ENCODE data around the gene KLK13.

DNA sequence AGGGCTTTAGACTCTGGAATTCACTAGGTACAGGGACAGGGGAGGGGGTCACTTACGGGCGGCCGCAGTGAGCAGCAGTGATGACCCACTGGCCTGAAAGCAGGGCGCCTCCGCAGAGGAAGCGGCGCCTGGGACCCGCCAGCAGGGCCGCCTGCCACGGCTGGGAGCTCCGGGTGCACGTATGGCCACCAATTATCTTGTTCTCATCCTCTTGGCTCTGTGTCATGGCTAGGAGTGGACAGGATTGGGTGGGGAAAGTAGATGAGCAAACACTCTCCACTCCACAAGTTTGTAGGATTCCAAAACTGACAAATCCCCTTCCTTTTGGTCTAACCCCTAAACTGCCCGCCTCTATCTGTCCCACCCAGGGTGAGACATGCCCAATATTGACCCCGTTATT lies 16.6 kb upstream of the KLK13 start:
- TF ChIP-seq, protein P1, sequence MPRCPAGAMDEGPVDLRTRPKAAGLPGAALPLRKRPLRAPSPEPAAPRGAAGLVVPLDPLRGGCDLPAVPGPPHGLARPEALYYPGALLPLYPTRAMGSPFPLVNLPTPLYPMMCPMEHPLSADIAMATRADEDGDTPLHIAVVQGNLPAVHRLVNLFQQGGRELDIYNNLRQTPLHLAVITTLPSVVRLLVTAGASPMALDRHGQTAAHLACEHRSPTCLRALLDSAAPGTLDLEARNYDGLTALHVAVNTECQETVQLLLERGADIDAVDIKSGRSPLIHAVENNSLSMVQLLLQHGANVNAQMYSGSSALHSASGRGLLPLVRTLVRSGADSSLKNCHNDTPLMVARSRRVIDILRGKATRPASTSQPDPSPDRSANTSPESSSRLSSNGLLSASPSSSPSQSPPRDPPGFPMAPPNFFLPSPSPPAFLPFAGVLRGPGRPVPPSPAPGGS (IDR thresholded peaks at IDR 0.05): no peak
- TF ChIP-seq POLR2A (IDR thresholded peaks at IDR 0.05; ENCODE audit: low read length): no peak
- TF ChIP-seq, protein P2, sequence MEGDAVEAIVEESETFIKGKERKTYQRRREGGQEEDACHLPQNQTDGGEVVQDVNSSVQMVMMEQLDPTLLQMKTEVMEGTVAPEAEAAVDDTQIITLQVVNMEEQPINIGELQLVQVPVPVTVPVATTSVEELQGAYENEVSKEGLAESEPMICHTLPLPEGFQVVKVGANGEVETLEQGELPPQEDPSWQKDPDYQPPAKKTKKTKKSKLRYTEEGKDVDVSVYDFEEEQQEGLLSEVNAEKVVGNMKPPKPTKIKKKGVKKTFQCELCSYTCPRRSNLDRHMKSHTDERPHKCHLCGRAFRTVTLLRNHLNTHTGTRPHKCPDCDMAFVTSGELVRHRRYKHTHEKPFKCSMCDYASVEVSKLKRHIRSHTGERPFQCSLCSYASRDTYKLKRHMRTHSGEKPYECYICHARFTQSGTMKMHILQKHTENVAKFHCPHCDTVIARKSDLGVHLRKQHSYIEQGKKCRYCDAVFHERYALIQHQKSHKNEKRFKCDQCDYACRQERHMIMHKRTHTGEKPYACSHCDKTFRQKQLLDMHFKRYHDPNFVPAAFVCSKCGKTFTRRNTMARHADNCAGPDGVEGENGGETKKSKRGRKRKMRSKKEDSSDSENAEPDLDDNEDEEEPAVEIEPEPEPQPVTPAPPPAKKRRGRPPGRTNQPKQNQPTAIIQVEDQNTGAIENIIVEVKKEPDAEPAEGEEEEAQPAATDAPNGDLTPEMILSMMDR (IDR thresholded peaks at IDR 0.05): no peak

Data from A549 (cell line).